GM12873 (cell line): ENCODE results near the gene TP53INP2.

ENCODE experiments used
- CTCF ChIP-seq: IDR thresholded peaks from 2 replicates; pipeline ENCODE4 v1.5.1; 2012; ENCODE audit warnings: low read depth, mild to moderate bottlenecking, moderate library complexity, low read length, control low read depth; ENCODE audit not compliant: insufficient read depth; ENCODE audit errors: missing control alignments

TP53INP2 gene

GRCh38 chr20:34712525-34713192, 8.5 kb downstream of the TP53INP2 start:
- TF ChIP-seq CTCF: no peak

- no peak for TF ChIP-seq CTCF
Measured at GRCh38 chr20:34713194-34713943, 9.2 kb downstream of the TP53INP2 start.

GRCh38 chr20:34715384-34715783, 11.2 kb downstream of the TP53INP2 start:
- no peak for TF ChIP-seq CTCF

GRCh38 chr20:34716921-34717229, 12.7 kb downstream of the TP53INP2 start:
- no peak for TF ChIP-seq CTCF

- TF ChIP-seq CTCF: no peak
Measured at GRCh38 chr20:34717230-34718095, 13.3 kb downstream of the TP53INP2 start.

GRCh38 chr20:34720266-34720665, 16.1 kb downstream of the TP53INP2 start:
- no peak for TF ChIP-seq CTCF

GRCh38 chr20:34724172-34724571, 20.0 kb downstream of the TP53INP2 start:
- no peak for TF ChIP-seq CTCF
